ENCODE data around the gene MFRP. TPM values are rescaled to one million over a fixed set of nuclear protein-coding genes. Genes with fewer than 3 reads are reported as not detected.

MFRP gene
- total RNA-seq, 1 donor from 2014 or later, result not detected

- H3K36me3 Mint-ChIP-seq, result no peaks in the 10 kb centered on the region
- no peak overlapping the region for H3K27ac Mint-ChIP-seq
- H3K27me3 Mint-ChIP-seq (ENCODE audit: low read depth), result peaks cover 2% of the 10 kb centered on the region
- DNase-seq (ENCODE audit: low spot score in 2 of 2, unreplicated experiment in 2 of 2), result no peak
- TF ChIP-seq, protein P1, sequence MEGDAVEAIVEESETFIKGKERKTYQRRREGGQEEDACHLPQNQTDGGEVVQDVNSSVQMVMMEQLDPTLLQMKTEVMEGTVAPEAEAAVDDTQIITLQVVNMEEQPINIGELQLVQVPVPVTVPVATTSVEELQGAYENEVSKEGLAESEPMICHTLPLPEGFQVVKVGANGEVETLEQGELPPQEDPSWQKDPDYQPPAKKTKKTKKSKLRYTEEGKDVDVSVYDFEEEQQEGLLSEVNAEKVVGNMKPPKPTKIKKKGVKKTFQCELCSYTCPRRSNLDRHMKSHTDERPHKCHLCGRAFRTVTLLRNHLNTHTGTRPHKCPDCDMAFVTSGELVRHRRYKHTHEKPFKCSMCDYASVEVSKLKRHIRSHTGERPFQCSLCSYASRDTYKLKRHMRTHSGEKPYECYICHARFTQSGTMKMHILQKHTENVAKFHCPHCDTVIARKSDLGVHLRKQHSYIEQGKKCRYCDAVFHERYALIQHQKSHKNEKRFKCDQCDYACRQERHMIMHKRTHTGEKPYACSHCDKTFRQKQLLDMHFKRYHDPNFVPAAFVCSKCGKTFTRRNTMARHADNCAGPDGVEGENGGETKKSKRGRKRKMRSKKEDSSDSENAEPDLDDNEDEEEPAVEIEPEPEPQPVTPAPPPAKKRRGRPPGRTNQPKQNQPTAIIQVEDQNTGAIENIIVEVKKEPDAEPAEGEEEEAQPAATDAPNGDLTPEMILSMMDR (IDR thresholded peaks at IDR 0.05; ENCODE audit: unreplicated experiment), result no peak
- H3K4me1 Mint-ChIP-seq, result peaks cover 43% of the 10 kb centered on the region
- H3K9me3 Mint-ChIP-seq, result no peaks in the 10 kb centered on the region
- no peak overlapping the region for H3K4me3 Mint-ChIP-seq
Measured at GRCh38 chr11:119377961-119378667, 31.6 kb upstream of the MFRP start.

- no peaks in the 10 kb centered on the region for H3K9me3 Mint-ChIP-seq
- TF ChIP-seq, protein P1 (IDR thresholded peaks at IDR 0.05; ENCODE audit: unreplicated experiment), result no peak
- peaks cover 2% of the 10 kb centered on the region for H3K27me3 Mint-ChIP-seq (ENCODE audit: low read depth)
- H3K4me3 Mint-ChIP-seq, result no peak overlapping the region
- DNase-seq (ENCODE audit: low spot score in 2 of 2, unreplicated experiment in 2 of 2), result no peak
- H3K27ac Mint-ChIP-seq, result no peak overlapping the region
- no peaks in the 10 kb centered on the region for H3K36me3 Mint-ChIP-seq
- peaks cover 43% of the 10 kb centered on the region for H3K4me1 Mint-ChIP-seq
Measured at GRCh38 chr11:119377112-119377901, 30.8 kb upstream of the MFRP start.

GRCh38 chr11:119376197-119376847 lies 29.8 kb upstream of the MFRP start:
- Mint-ChIP-seq H3K36me3 (no peaks in the 10 kb centered on the region), H3K9me3 (no peaks in the 10 kb centered on the region), H3K4me1 (peaks cover 52% of the 10 kb centered on the region), H3K4me3 (no peak overlapping the region), H3K27me3 (ENCODE audit: low read depth) (no peaks in the 10 kb centered on the region), H3K27ac (peak overlapping the region; percentile 56)
- TF ChIP-seq, protein P1 (IDR thresholded peaks at IDR 0.05; ENCODE audit: unreplicated experiment), result no peak
- no peak for DNase-seq (ENCODE audit: low spot score in 2 of 2, unreplicated experiment in 2 of 2)

- no peaks in the 10 kb centered on the region for H3K36me3 Mint-ChIP-seq
- peak overlapping the region; percentile 56 for H3K27ac Mint-ChIP-seq
- H3K4me3 Mint-ChIP-seq, result no peak overlapping the region
- no peaks in the 10 kb centered on the region for H3K9me3 Mint-ChIP-seq
- no peaks in the 10 kb centered on the region for H3K27me3 Mint-ChIP-seq (ENCODE audit: low read depth)
- DNase-seq (ENCODE audit: low spot score in 2 of 2, unreplicated experiment in 2 of 2), result no peak
- TF ChIP-seq, protein P1 (IDR thresholded peaks at IDR 0.05; ENCODE audit: unreplicated experiment), result no peak
- H3K4me1 Mint-ChIP-seq, result peaks cover 59% of the 10 kb centered on the region
Measured at GRCh38 chr11:119375337-119376196, 29.1 kb upstream of the MFRP start.

Data from mesothelial cell of epicardium (in vitro differentiated cells).